ENCODE results near the gene PPDPF.

The PPDPF gene

DNA sequence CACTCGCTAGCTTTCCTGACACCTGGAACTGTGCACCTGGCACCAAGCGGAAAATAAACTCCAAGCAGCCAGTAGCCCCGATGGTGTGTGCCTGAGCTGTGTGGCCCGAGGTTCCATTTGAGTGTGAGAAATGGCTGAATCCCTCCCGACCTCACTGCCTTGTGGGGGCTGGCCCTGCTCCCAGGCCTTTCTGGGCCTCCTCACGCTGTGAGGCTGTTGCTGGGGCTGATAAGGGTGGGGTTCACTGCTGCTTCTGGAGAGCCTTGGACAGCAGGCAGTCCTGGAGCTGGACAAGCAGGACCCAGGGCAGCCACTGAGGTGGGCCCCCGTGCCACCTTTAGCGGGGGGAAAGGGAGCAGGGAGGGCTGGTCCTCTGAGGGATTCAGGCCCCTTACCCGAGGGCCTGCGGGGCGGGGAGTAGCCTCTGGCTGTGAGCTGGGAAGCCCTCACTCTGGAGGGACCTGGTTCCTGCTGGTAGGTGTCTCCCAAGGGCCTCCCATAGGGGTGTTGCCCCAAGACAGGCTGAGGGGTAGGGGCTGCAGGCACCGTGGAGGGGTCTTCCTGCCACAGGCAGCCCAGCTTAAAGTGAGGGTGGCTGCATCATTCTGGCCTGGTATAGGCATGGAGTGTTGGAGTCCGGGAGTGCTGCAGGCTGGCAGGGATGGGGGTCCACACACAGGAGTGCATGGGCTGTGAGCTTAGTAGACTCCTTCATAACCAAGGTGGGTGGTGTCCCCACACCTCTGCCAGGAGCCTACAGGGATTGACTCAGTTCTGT is 1.7 kb downstream of the PPDPF start:
- Histone ChIP-seq H3K79me2 (ENCODE audit: control insufficient read depth, low read length) (peaks cover 13% of the 10 kb centered on the region), H3K27me3 (ENCODE audit: control insufficient read depth, low read length) (peaks cover 11% of the 10 kb centered on the region), H3K27ac (ENCODE audit: low read depth, low read length) (no peak overlapping the region), H3K9me3 (ENCODE audit: control insufficient read depth, insufficient read depth, low read length) (peaks cover 5% of the 10 kb centered on the region; the same call in 1 of the 2 replicates), H3K36me3 (ENCODE audit: control insufficient read depth, low read length) (peaks cover 22% of the 10 kb centered on the region), H3K4me2 (ENCODE audit: low read length) (peak overlapping the region; percentile 6; the same call in 1 of the 2 replicates), H4K20me1 (ENCODE audit: control insufficient read depth, insufficient read depth, low read depth, low read length) (peaks cover 14% of the 10 kb centered on the region), H3F3A (ENCODE audit: control insufficient read depth, insufficient read depth) (peaks cover 7% of the 10 kb centered on the region; the same call in 1 of the 2 replicates), H3K4me3 (ENCODE audit: low read length) (no peak overlapping the region), H3K4me1 (ENCODE audit: control insufficient read depth, low read length) (peaks cover 18% of the 10 kb centered on the region), H3K9me2 (replicated peaks; ENCODE audit: control insufficient read depth, low read length) (no peaks in the 10 kb centered on the region)
- no peak for TF ChIP-seq EZH2phosphoT487 (IDR thresholded peaks at IDR 0.05; ENCODE audit: borderline replicate concordance, low read length)
- TF ChIP-seq, protein P1, sequence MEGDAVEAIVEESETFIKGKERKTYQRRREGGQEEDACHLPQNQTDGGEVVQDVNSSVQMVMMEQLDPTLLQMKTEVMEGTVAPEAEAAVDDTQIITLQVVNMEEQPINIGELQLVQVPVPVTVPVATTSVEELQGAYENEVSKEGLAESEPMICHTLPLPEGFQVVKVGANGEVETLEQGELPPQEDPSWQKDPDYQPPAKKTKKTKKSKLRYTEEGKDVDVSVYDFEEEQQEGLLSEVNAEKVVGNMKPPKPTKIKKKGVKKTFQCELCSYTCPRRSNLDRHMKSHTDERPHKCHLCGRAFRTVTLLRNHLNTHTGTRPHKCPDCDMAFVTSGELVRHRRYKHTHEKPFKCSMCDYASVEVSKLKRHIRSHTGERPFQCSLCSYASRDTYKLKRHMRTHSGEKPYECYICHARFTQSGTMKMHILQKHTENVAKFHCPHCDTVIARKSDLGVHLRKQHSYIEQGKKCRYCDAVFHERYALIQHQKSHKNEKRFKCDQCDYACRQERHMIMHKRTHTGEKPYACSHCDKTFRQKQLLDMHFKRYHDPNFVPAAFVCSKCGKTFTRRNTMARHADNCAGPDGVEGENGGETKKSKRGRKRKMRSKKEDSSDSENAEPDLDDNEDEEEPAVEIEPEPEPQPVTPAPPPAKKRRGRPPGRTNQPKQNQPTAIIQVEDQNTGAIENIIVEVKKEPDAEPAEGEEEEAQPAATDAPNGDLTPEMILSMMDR (IDR thresholded peaks at IDR 0.05; ENCODE audit: low read depth, low read length, poor library complexity, severe bottlenecking): no peak

- H4K20me1 ChIP-seq (ENCODE audit: control insufficient read depth, insufficient read depth, low read depth, low read length): peaks cover 14% of the 10 kb centered on the region
- peaks cover 9% of the 10 kb centered on the region for H3F3A ChIP-seq (ENCODE audit: control insufficient read depth, insufficient read depth)
- H3K4me3 ChIP-seq (ENCODE audit: low read length): no peak overlapping the region
- no peaks in the 10 kb centered on the region for H3K9me2 ChIP-seq (replicated peaks; ENCODE audit: control insufficient read depth, low read length)
- H3K79me2 ChIP-seq (ENCODE audit: control insufficient read depth, low read length): peaks cover 13% of the 10 kb centered on the region
- H3K4me1 ChIP-seq (ENCODE audit: control insufficient read depth, low read length): peaks cover 18% of the 10 kb centered on the region
- peaks cover 22% of the 10 kb centered on the region for H3K36me3 ChIP-seq (ENCODE audit: control insufficient read depth, low read length)
- TF ChIP-seq EZH2phosphoT487 (IDR thresholded peaks at IDR 0.05; ENCODE audit: borderline replicate concordance, low read length): no peak
- TF ChIP-seq, protein P1 (IDR thresholded peaks at IDR 0.05; ENCODE audit: low read depth, low read length, poor library complexity, severe bottlenecking): no peak
- H3K4me2 ChIP-seq (ENCODE audit: low read length): no peak overlapping the region
- H3K27me3 ChIP-seq (ENCODE audit: control insufficient read depth, low read length): peaks cover 18% of the 10 kb centered on the region
- no peak overlapping the region for H3K27ac ChIP-seq (ENCODE audit: low read depth, low read length)
- H3K9me3 ChIP-seq (ENCODE audit: control insufficient read depth, insufficient read depth, low read length): peaks cover 5% of the 10 kb centered on the region; the same call in 1 of the 2 replicates
Measured at GRCh38 chr20:63522981-63523611, 2.5 kb downstream of the PPDPF start.

DNA sequence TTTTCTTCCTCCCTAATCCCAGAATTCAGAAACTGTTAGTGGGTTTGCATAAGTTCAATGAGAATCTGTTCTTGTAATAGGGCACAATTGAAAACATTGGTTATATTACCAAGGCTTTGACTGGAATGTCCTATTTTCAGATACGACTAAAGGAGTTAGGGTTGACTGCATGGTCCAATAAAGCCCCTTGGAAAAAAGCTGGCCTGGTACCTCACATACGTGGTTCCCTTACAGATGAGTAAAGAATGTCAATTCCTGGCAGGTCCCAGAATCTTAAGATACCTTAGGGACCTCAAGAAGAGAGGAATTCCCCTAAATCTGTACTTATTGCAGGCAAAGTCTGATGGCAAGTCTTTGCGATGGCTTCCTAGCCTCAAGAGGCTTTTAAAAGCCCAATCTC is 4.6 kb downstream of the PPDPF start:
- Histone ChIP-seq H3K4me1 (ENCODE audit: control insufficient read depth, low read length) (peaks cover 11% of the 10 kb centered on the region), H3K27me3 (ENCODE audit: control insufficient read depth, low read length) (peaks cover 20% of the 10 kb centered on the region), H3K4me2 (ENCODE audit: low read length) (no peak overlapping the region), H3K9me3 (ENCODE audit: control insufficient read depth, insufficient read depth, low read length) (peaks cover 5% of the 10 kb centered on the region; the same call in 1 of the 2 replicates), H3K27ac (ENCODE audit: low read depth, low read length) (no peak overlapping the region), H3K36me3 (ENCODE audit: control insufficient read depth, low read length) (peaks cover 22% of the 10 kb centered on the region), H4K20me1 (ENCODE audit: control insufficient read depth, insufficient read depth, low read depth, low read length) (peaks cover 14% of the 10 kb centered on the region), H3K79me2 (ENCODE audit: control insufficient read depth, low read length) (peaks cover 13% of the 10 kb centered on the region), H3K4me3 (ENCODE audit: low read length) (no peak overlapping the region), H3F3A (ENCODE audit: control insufficient read depth, insufficient read depth) (peaks cover 9% of the 10 kb centered on the region), H3K9me2 (replicated peaks; ENCODE audit: control insufficient read depth, low read length) (no peaks in the 10 kb centered on the region)
- TF ChIP-seq, protein P1 (IDR thresholded peaks at IDR 0.05; ENCODE audit: low read depth, low read length, poor library complexity, severe bottlenecking): no peak
- TF ChIP-seq EZH2phosphoT487 (IDR thresholded peaks at IDR 0.05; ENCODE audit: borderline replicate concordance, low read length): no peak

Data from DOHH2 (cell line).